WTC11 (cell line): ENCODE measurements around the gene DERA. TPM values are rescaled to one million over a fixed set of nuclear protein-coding genes. Genes with fewer than 3 reads are reported as not detected.
A peak's percentile ranks its signal among the peaks of the same experiment; 100 is the strongest.

ENCODE experiments used
- ATAC-seq: fragments of 200-7000 bp; cut with Tn5 transposase; 2 replicates; pipeline ENCODE4 v1.10.0; 2021; ENCODE audit warnings: mild to moderate bottlenecking, moderate library complexity
- CTCF ChIA-PET: fragments of 300-600 bp; sonication (Branson Sonifier 250); formaldehyde crosslinking; loops from one replicate; lab custom pipeline; 2021; ENCODE audit warnings: antibody characterized with exemption; lab: Charles Lee
- POLR2A ChIA-PET: fragments of 350-600 bp; sonication (Branson Sonifier 250); formaldehyde crosslinking; loops from one replicate; lab custom pipeline; 2021; ENCODE audit warnings: antibody characterized with exemption; lab: Charles Lee
- DNase-seq: peaks from one replicate; pipeline ENCODE4 v3.0.0; 2021; ENCODE audit warnings: low spot score
- H3K27ac Mint-ChIP-seq: 2 replicates; pipeline ENCODE4 v1.8.0; 2021; ENCODE audit warnings: mixed read lengths
- H3K27me3 Mint-ChIP-seq: 2 replicates; pipeline ENCODE4 v1.8.0; 2021; ENCODE audit warnings: low read depth, mild to moderate bottlenecking, moderate library complexity, mixed read lengths
- H3K36me3 Mint-ChIP-seq: 2 replicates; pipeline ENCODE4 v1.8.0; 2021; ENCODE audit warnings: mixed read lengths
- H3K4me1 Mint-ChIP-seq: 2 replicates; pipeline ENCODE4 v1.8.0; 2022; ENCODE audit warnings: mixed read lengths
- H3K4me3 Mint-ChIP-seq: 2 replicates; pipeline ENCODE4 v1.8.0; 2021; ENCODE audit warnings: mild to moderate bottlenecking, moderate library complexity, mixed read lengths
- H3K9me3 Mint-ChIP-seq: 2 replicates; pipeline ENCODE4 v1.8.0; 2021; ENCODE audit warnings: mixed read lengths
- ESRRA ChIP-seq: sonication (generic); formaldehyde crosslinking; IDR thresholded peaks from 2 replicates; pipeline ENCODE4 v1.8.1; 2022; ENCODE audit warnings: mild to moderate bottlenecking, missing genetic modification reagents, borderline replicate concordance
- ETV6 ChIP-seq: sonication (generic); formaldehyde crosslinking; IDR thresholded peaks from 2 replicates; pipeline ENCODE4 v1.8.1; 2022; ENCODE audit warnings: mild to moderate bottlenecking, missing genetic modification reagents
- GTF2I ChIP-seq: fragments of 250-450 bp; sonication (Bioruptor Pico); conservative IDR thresholded peaks from 2 replicates; pipeline ENCODE4 v1.4.0; 2021; ENCODE audit warnings: mild to moderate bottlenecking
- IRF2 ChIP-seq: sonication (generic); formaldehyde crosslinking; IDR thresholded peaks from 2 replicates; pipeline ENCODE4 v1.8.0; 2022; ENCODE audit warnings: low read depth, missing genetic modification reagents, borderline replicate concordance
- NFATC4 ChIP-seq: fragments of 250-450 bp; sonication (Bioruptor Pico); IDR thresholded peaks from 2 replicates; pipeline ENCODE4 v1.9.0; 2021; ENCODE audit warnings: mild to moderate bottlenecking
- NFYB ChIP-seq: sonication (generic); formaldehyde crosslinking; conservative IDR thresholded peaks from 2 replicates; pipeline ENCODE4 v1.8.0; 2022; ENCODE audit warnings: low read depth, missing genetic modification reagents
- NR3C1 ChIP-seq: sonication (generic); formaldehyde crosslinking; conservative IDR thresholded peaks from 2 replicates; pipeline ENCODE4 v1.8.1; 2023; ENCODE audit warnings: low read depth, mild to moderate bottlenecking, missing genetic modification reagents
- PRRX2 ChIP-seq: fragments of 250-450 bp; sonication (Bioruptor Pico); IDR thresholded peaks from 2 replicates; pipeline ENCODE4 v1.8.0; 2021; ENCODE audit warnings: mild to moderate bottlenecking
- TEAD1 ChIP-seq: sonication (generic); formaldehyde crosslinking; IDR thresholded peaks from 2 replicates; pipeline ENCODE4 v1.8.0; 2022; ENCODE audit warnings: mild to moderate bottlenecking, missing genetic modification reagents
- ZBTB21 ChIP-seq: sonication (generic); formaldehyde crosslinking; IDR thresholded peaks from 2 replicates; pipeline ENCODE4 v1.8.1; 2023; ENCODE audit warnings: mild to moderate bottlenecking, missing genetic modification reagents, borderline replicate concordance
- ZNF138 ChIP-seq: sonication (generic); formaldehyde crosslinking; conservative IDR thresholded peaks from 2 replicates; pipeline ENCODE4 v1.8.1; 2022; ENCODE audit warnings: mild to moderate bottlenecking, moderate library complexity, missing genetic modification reagents
- ZNF232 ChIP-seq: sonication (generic); formaldehyde crosslinking; IDR thresholded peaks from 2 replicates; pipeline ENCODE4 v1.8.0; 2022; ENCODE audit warnings: mild to moderate bottlenecking, missing genetic modification reagents
- ZNF416 ChIP-seq: fragments of 250-450 bp; sonication (Bioruptor Pico); IDR thresholded peaks from 2 replicates; pipeline ENCODE4 v1.9.0; 2021; ENCODE audit warnings: mild to moderate bottlenecking, inconsistent platforms
- total RNA-seq: library from RNA; stranded (reverse); gene quantifications from 3 replicates; pipeline ENCODE4 v1.2.3, GENCODE V29; 2021
- TF ChIP-seq, protein P1 (sequence below): fragments of 250-450 bp; sonication (Bioruptor Pico); IDR thresholded peaks from 2 replicates; pipeline ENCODE4 v1.9.0; 2021; ENCODE audit warnings: moderate library complexity, mild to moderate bottlenecking, inconsistent platforms, borderline replicate concordance
- TF ChIP-seq, protein P2 (sequence below): fragments of 250-450 bp; sonication (Bioruptor Pico); IDR thresholded peaks from 2 replicates; pipeline ENCODE4 v1.8.0; 2021; ENCODE audit warnings: mild to moderate bottlenecking
- TF ChIP-seq, protein P3 (sequence below): fragments of 250-450 bp; sonication (Bioruptor Pico); IDR thresholded peaks from 2 replicates; pipeline ENCODE4 v1.9.0; 2021; ENCODE audit warnings: mild to moderate bottlenecking
- TF ChIP-seq, protein P4 (sequence below): fragments of 250-450 bp; sonication (Bioruptor Pico); conservative IDR thresholded peaks from 2 replicates; pipeline ENCODE4 v1.9.0; 2021; ENCODE audit warnings: mild to moderate bottlenecking
- TF ChIP-seq, protein P5 (sequence below): sonication (generic); formaldehyde crosslinking; IDR thresholded peaks from 2 replicates; pipeline ENCODE4 v1.8.1; 2023; ENCODE audit warnings: mild to moderate bottlenecking, missing genetic modification reagents
- TF ChIP-seq, protein P6 (sequence below): sonication (generic); formaldehyde crosslinking; IDR thresholded peaks from 2 replicates; pipeline ENCODE4 v1.8.0; 2022; ENCODE audit warnings: mild to moderate bottlenecking, missing genetic modification reagents
- TF ChIP-seq, protein P7 (sequence below): fragments of 250-450 bp; sonication (Bioruptor Pico); IDR thresholded peaks from 2 replicates; pipeline ENCODE4 v2.1.2; 2022; ENCODE audit warnings: mild to moderate bottlenecking, moderate library complexity

The DERA gene
- total RNA-seq, 1 experiment from 2014 or later = 22.4 TPM

DNA sequence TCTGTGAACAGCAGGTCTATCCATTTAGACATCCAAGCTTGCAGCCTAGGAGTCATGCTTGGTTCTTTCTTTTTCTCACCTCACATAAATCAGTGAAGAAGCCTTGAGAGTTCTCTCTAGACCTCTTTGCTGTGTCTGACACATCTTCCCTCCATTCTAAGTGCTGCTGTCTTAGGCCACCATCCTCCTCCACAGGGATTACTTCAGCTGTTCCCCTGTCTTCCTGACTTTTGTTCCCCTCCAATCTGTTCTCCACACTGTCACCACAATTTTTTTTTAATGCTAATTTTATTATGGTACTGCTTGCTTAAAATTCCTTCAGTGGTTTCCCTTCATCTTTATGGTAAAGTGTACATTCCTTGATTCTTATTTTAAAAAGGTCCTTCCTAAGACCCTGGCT is 71.8 kb downstream of the DERA start:
- ATAC-seq (peak; percentile 30), DNase-seq (no peak)
- CTCF ChIA-PET = interaction anchor here (0.8 to 1.7 kb wide), 5 partner anchors 11 to 139 kb away, joined by 3 to 7 read pairs (median 3); no protein-coding TSS in a partner anchor
- no peak overlapping the region for H3K27ac Mint-ChIP-seq
- TF ChIP-seq ZNF138 (CRISPR knock-in tag) (no peak), GTF2I (CRISPR knock-in tag) (no peak), NFATC4 (CRISPR knock-in tag) (no peak)
- TF ChIP-seq, protein P1, sequence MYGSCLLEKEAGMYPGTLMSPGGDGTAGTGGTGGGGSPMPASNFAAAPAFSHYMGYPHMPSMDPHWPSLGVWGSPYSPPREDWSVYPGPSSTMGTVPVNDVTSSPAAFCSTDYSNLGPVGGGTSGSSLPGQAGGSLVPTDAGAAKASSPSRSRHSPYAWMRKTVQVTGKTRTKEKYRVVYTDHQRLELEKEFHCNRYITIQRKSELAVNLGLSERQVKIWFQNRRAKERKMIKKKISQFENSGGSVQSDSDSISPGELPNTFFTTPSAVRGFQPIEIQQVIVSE (CRISPR knock-in tag) = no peak
- TF ChIP-seq, protein P2, sequence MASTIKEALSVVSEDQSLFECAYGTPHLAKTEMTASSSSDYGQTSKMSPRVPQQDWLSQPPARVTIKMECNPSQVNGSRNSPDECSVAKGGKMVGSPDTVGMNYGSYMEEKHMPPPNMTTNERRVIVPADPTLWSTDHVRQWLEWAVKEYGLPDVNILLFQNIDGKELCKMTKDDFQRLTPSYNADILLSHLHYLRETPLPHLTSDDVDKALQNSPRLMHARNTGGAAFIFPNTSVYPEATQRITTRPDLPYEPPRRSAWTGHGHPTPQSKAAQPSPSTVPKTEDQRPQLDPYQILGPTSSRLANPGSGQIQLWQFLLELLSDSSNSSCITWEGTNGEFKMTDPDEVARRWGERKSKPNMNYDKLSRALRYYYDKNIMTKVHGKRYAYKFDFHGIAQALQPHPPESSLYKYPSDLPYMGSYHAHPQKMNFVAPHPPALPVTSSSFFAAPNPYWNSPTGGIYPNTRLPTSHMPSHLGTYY = no peak
- TF ChIP-seq, protein P3, sequence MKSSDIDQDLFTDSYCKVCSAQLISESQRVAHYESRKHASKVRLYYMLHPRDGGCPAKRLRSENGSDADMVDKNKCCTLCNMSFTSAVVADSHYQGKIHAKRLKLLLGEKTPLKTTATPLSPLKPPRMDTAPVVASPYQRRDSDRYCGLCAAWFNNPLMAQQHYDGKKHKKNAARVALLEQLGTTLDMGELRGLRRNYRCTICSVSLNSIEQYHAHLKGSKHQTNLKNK = no peak
- H3K4me1 Mint-ChIP-seq = peaks cover 20% of the 10 kb centered on the region
- no peak overlapping the region for H3K4me3 Mint-ChIP-seq
- H3K9me3 Mint-ChIP-seq = no peaks in the 10 kb centered on the region
- no peaks in the 10 kb centered on the region for H3K36me3 Mint-ChIP-seq
- H3K27me3 Mint-ChIP-seq = no peaks in the 10 kb centered on the region
- POLR2A ChIA-PET = no interaction called here

DNA sequence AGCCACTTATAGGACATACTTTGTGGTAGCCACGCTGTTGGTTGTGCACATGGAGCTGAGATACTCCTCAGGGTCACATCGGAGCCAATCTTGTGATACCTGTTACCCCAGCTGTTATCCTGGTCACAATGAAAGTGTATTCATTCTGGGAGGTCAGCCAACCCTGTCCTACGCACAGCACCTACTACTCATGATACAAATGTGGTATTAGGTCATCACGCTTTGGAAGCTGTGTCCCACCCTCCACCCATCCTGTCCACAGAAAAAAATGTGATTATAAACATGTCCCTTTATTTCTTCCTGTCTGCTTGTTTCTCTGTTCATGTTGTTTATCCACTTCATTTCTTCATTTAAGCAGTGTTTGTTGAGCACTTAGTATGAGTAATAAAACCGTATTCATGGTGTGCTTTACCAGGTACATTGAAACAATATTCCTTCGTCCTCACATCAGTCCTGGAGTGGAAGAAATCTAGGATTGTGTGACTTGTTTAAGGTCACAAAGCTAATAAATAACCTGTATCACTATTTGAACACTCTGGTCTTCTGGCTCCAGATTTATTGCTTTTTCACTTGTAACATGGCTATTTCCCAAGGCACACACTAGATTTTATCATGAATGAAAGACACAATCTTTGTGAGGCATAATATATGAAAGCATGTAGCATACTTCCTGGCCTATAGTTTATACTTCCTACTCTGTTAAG is 73.1 kb downstream of the DERA start:
- H3K36me3 Mint-ChIP-seq = no peaks in the 10 kb centered on the region
- no peak for TF ChIP-seq NFYB (CRISPR knock-in tag)
- TF ChIP-seq, protein P4, sequence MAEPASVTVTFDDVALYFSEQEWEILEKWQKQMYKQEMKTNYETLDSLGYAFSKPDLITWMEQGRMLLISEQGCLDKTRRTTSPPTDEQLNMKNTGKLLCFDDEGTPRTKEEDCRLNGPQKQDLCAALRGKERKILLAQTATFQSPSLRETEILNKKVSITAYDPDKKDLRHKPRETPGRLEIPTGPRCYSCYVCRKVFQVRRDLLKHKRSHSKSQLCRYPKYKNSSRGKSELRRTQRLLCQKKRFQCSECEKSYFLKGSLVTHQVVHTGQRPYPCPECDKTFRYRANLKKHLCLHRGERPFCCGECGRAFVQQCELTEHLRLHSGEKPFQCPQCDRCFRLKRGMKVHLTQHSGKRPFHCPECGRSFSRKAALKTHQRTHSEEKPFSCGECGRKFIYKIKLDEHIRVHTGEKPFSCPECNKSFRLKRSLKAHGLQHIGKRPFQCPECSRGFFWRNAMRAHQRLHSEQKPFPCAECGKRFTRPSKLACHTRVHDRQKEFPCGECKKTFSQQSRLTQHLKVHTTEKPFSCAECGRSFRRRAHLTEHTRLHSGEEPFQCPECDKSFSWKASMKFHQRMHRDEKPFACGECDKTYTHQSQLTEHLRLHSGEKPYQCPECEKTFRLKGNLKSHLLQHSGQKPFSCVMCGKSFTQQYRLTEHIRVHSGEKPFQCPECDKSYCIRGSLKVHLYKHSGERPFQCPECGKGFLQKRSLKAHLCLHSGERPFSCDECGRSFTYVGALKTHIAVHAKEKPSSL (CRISPR knock-in tag) = no peak
- TF ChIP-seq, protein P5, sequence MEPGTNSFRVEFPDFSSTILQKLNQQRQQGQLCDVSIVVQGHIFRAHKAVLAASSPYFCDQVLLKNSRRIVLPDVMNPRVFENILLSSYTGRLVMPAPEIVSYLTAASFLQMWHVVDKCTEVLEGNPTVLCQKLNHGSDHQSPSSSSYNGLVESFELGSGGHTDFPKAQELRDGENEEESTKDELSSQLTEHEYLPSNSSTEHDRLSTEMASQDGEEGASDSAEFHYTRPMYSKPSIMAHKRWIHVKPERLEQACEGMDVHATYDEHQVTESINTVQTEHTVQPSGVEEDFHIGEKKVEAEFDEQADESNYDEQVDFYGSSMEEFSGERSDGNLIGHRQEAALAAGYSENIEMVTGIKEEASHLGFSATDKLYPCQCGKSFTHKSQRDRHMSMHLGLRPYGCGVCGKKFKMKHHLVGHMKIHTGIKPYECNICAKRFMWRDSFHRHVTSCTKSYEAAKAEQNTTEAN = no peak
- TF ChIP-seq NR3C1 (CRISPR knock-in tag) = no peak
- TF ChIP-seq, protein P6, sequence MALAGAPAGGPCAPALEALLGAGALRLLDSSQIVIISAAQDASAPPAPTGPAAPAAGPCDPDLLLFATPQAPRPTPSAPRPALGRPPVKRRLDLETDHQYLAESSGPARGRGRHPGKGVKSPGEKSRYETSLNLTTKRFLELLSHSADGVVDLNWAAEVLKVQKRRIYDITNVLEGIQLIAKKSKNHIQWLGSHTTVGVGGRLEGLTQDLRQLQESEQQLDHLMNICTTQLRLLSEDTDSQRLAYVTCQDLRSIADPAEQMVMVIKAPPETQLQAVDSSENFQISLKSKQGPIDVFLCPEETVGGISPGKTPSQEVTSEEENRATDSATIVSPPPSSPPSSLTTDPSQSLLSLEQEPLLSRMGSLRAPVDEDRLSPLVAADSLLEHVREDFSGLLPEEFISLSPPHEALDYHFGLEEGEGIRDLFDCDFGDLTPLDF (CRISPR knock-in tag) = no peak
- no peak for TF ChIP-seq TEAD1 (CRISPR knock-in tag)
- TF ChIP-seq ZNF416 = no peak
- TF ChIP-seq ESRRA = no peak
- TF ChIP-seq ZBTB21 (CRISPR knock-in tag) = no peak
- TF ChIP-seq, protein P1 (CRISPR knock-in tag) = no peak
- no peak for TF ChIP-seq IRF2 (CRISPR knock-in tag)
- no peak for TF ChIP-seq PRRX2
- no peak for TF ChIP-seq ZNF232 (CRISPR knock-in tag)
- no peak for TF ChIP-seq ETV6 (CRISPR knock-in tag)
- TF ChIP-seq, protein P7, sequence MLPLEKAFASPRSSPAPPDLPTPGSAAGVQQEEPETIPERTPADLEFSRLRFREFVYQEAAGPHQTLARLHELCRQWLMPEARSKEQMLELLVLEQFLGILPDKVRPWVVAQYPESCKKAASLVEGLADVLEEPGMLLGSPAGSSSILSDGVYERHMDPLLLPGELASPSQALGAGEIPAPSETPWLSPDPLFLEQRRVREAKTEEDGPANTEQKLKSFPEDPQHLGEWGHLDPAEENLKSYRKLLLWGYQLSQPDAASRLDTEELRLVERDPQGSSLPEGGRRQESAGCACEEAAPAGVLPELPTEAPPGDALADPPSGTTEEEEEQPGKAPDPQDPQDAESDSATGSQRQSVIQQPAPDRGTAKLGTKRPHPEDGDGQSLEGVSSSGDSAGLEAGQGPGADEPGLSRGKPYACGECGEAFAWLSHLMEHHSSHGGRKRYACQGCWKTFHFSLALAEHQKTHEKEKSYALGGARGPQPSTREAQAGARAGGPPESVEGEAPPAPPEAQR (CRISPR knock-in tag) = no peak
- no peak for ATAC-seq
- DNase-seq = no peak
- H3K4me3 Mint-ChIP-seq = no peak overlapping the region
- no peaks in the 10 kb centered on the region for H3K27me3 Mint-ChIP-seq
- ChIA-PET POLR2A (no interaction called here), CTCF (no interaction called here)
- no peaks in the 10 kb centered on the region for H3K9me3 Mint-ChIP-seq
- H3K27ac Mint-ChIP-seq = no peak overlapping the region
- peaks cover 16% of the 10 kb centered on the region for H3K4me1 Mint-ChIP-seq
